LNCaP clone FGC (cell line): ENCODE measurements around the gene RNF207.
A peak's percentile ranks its signal among the peaks of the same experiment; 100 is the strongest.

Experiments used
- DNase-seq: peaks from one replicate; pipeline ENCODE4 v3.0.0-alpha.2; 2011; ENCODE audit warnings: low read depth
- H3K4me3 ChIP-seq: 2 replicates; pipeline ENCODE4 v1.5.1; 2011; ENCODE audit warnings: mild to moderate bottlenecking, low read depth, low read length, control low read depth
- CTCF ChIP-seq: IDR thresholded peaks from 2 replicates; pipeline ENCODE4 v1.5.1; 2012; ENCODE audit warnings: mild to moderate bottlenecking; ENCODE audit not compliant: control insufficient read depth, insufficient read depth; ENCODE audit errors: extremely low read depth

The RNF207 gene

GRCh38 chr1:6185635-6186382, 20.1 kb upstream of the RNF207 start:
- H3K4me3 ChIP-seq, result no peak overlapping the region
- TF ChIP-seq CTCF, result peak; percentile 51
- no peak for DNase-seq

GRCh38 chr1:6188466-6188865, 17.5 kb upstream of the RNF207 start:
- DNase-seq, result no peak
- no peak for TF ChIP-seq CTCF

GRCh38 chr1:6191968-6192367, 14.0 kb upstream of the RNF207 start:
- TF ChIP-seq CTCF, result no peak

More at GRCh38 chr1:6188466-6188865, 17.5 kb upstream of the RNF207 start:
- no peak overlapping the region for H3K4me3 ChIP-seq

GRCh38 chr1:6197746-6198427, 8.0 kb upstream of the RNF207 start:
- peak overlapping the region; percentile 99 for H3K4me3 ChIP-seq
- TF ChIP-seq CTCF, result no peak
- DNase-seq, result no peak

More at GRCh38 chr1:6191968-6192367, 14.0 kb upstream of the RNF207 start:
- no peak overlapping the region for H3K4me3 ChIP-seq
- DNase-seq, result no peak

- DNase-seq, result no peak
- peak overlapping the region; percentile 99 for H3K4me3 ChIP-seq
- no peak for TF ChIP-seq CTCF
These were observed 7.1 kb upstream of the RNF207 start for GRCh38 chr1:6198646-6199297.

- DNase-seq, result peak; percentile 97
- TF ChIP-seq CTCF, result no peak
- H3K4me3 ChIP-seq, result peak within 1 kb of the TSS; percentile 99
These were observed 6.4 kb upstream of the RNF207 start, which contains the start of gene RPL22 for GRCh38 chr1:6199298-6200187. RPL22 (minus strand) TSS chr1:6199595; CDS start chr1:6199573, 22 bp downstream.
